HepG2 (cell line): ENCODE data around the gene LCP2. TPM values are rescaled to one million over a fixed set of nuclear protein-coding genes. Genes with fewer than 3 reads are reported as not detected.

Source experiments
- ATAC-seq: fragments of 200-7000 bp; cut with Tn5 transposase; 3 replicates; pipeline ENCODE4 v1.9.1; 2020; ENCODE audit warnings: mild to moderate bottlenecking, moderate library complexity
- BruUV-seq: library from RNA; stranded (reverse); fragments of 400-500 nt; replicated peaks from 2 replicates; lab custom pipeline; 2021; lab: Mats Ljungman, UMichigan
- CTCF ChIA-PET: fragments of 300-600 bp; formaldehyde crosslinking; extraction: SDS; loops from one replicate; lab custom pipeline; 2021; ENCODE audit warnings: low total read pairs, inconsistent platforms, low intra/inter-chr PET ratio; lab: Yijun Ruan, JAX
- POLR2A ChIA-PET: fragments of 350-600 bp; sonication (Branson Sonifier 250); formaldehyde crosslinking; loops from one replicate; lab custom pipeline; 2020; ENCODE audit warnings: antibody characterized with exemption, inconsistent platforms; lab: Yijun Ruan, JAX
- DNase-seq: peaks from one replicate; pipeline ENCODE4 v3.0.0-alpha.2; 2015; ENCODE audit warnings: low spot score
- FAIRE-seq: peaks from 3 replicates; lab custom pipeline; 2011; peaks lifted over from hg19 to GRCh38; lab: Jason Lieb, UNC
- H2AFZ ChIP-seq: one replicate; pipeline ENCODE4 v1.6.1; 2011; ENCODE audit warnings: low read length, inconsistent platforms
- H3K27ac ChIP-seq: fragments of 300-600 bp; 3 replicates; pipeline ENCODE4 v1.8.0; 2011; ENCODE audit warnings: mixed run types, mild to moderate bottlenecking, mixed read lengths, low read length, inconsistent platforms; ENCODE audit not compliant: insufficient read depth; ENCODE audit errors: extremely low read length
- H3K27me3 ChIP-seq, 2 experiments: fragments of 200-600 bp in 1 of 2; 2 replicates in 1 of 2; 3 replicates in 1 of 2; pipeline versions ENCODE4 v1.6.0 to v1.8.0; 2011; ENCODE audit warnings: low read length in 2 of 2, mild to moderate bottlenecking in 2 of 2, moderate library complexity in 2 of 2, inconsistent platforms in 1 of 2; ENCODE audit not compliant: insufficient read depth in 2 of 2, control insufficient read depth in 1 of 2
- H3K36me3 ChIP-seq, 2 experiments: fragments of 200-600 bp in 1 of 2; replicated peaks in 1 of 2; 2 replicates in 1 of 2; 3 replicates in 1 of 2; pipeline versions ENCODE4 v1.5.1 to v1.8.0; 2011; ENCODE audit warnings: low read length in 2 of 2, inconsistent platforms in 1 of 2; ENCODE audit not compliant: insufficient read depth in 2 of 2, control insufficient read depth in 1 of 2
- H3K4me1 ChIP-seq: 2 replicates; pipeline ENCODE4 v1.5.1; 2012; ENCODE audit warnings: low read length, inconsistent platforms; ENCODE audit not compliant: insufficient read depth
- H3K4me2 ChIP-seq: 2 replicates; pipeline ENCODE4 v1.6.0; 2011; ENCODE audit warnings: low read depth, low read length, inconsistent platforms
- H3K4me3 ChIP-seq, 3 experiments: fragments of 200-600 bp in 1 of 3; sonication (generic), shearing (Covaris generic) in 1 of 3; replicated peaks in 1 of 3; 2 replicates each; pipeline ENCODE4 v1.5.1; 2011 to 2016; ENCODE audit warnings: low read length in 3 of 3, inconsistent platforms in 2 of 3, low read depth in 2 of 3, mild to moderate bottlenecking in 2 of 3, control low read depth in 1 of 3, mixed read lengths in 1 of 3; ENCODE audit not compliant: insufficient read depth in 1 of 3
- H3K79me2 ChIP-seq: one replicate; pipeline ENCODE4 v1.6.1; 2011; ENCODE audit warnings: low read length, inconsistent platforms; ENCODE audit not compliant: insufficient read depth
- H3K9ac ChIP-seq: 2 replicates; pipeline ENCODE4 v1.6.0; 2011; ENCODE audit warnings: mild to moderate bottlenecking, low read depth, low read length, inconsistent platforms; ENCODE audit not compliant: insufficient read depth
- H3K9me3 ChIP-seq: 2 replicates; pipeline ENCODE4 v1.5.1; 2012; ENCODE audit warnings: mild to moderate bottlenecking, low read length
- H4K20me1 ChIP-seq: 2 replicates; pipeline ENCODE4 v1.6.0; 2011; ENCODE audit warnings: inconsistent platforms, mild to moderate bottlenecking, low read length, moderate library complexity; ENCODE audit not compliant: insufficient read depth
- EEA1 ChIP-seq: sonication (generic); formaldehyde crosslinking; IDR thresholded peaks from 2 replicates; pipeline ENCODE4 v1.5.1; 2020; ENCODE audit warnings: mild to moderate bottlenecking, missing genetic modification reagents, borderline replicate concordance
- FOXA1 ChIP-seq, 2 experiments: fragments of 450-650 bp in 1 of 2; sonication (generic) in 1 of 2; formaldehyde crosslinking in 1 of 2; IDR thresholded peaks; 2 replicates each; pipeline versions ENCODE4 v1.4.0 to v1.6.1; 2016 to 2020; ENCODE audit warnings: missing genetic modification reagents in 1 of 2
- FOXJ3 ChIP-seq: sonication (generic); formaldehyde crosslinking; IDR thresholded peaks from 2 replicates; pipeline ENCODE4 v1.4.0; 2020; ENCODE audit warnings: missing genetic modification reagents, mild to moderate bottlenecking, borderline replicate concordance
- GTF2F1 ChIP-seq: fragments of 150-350 bp; IDR thresholded peaks from 2 replicates; pipeline ENCODE4 v1.6.1; 2014; ENCODE audit warnings: low read length
- HMGA1 ChIP-seq: sonication (generic); formaldehyde crosslinking; conservative IDR thresholded peaks from 2 replicates; pipeline ENCODE4 v1.4.0; 2020; ENCODE audit warnings: missing genetic modification reagents
- HNRNPH1 ChIP-seq: fragments of 200-400 bp; formaldehyde crosslinking; optimal IDR thresholded peaks from 2 replicates; pipeline ENCODE3; 2017; ENCODE audit warnings: mild to moderate bottlenecking, low read depth, low read length
- JUNB ChIP-seq: sonication (generic); formaldehyde crosslinking; IDR thresholded peaks from 2 replicates; pipeline ENCODE4 v1.8.0; 2022; ENCODE audit warnings: missing genetic modification reagents, mild to moderate bottlenecking, borderline replicate concordance
- KLF13 ChIP-seq: sonication (generic); formaldehyde crosslinking; IDR thresholded peaks from 2 replicates; pipeline ENCODE4 v1.4.0; 2020; ENCODE audit warnings: mild to moderate bottlenecking, missing genetic modification reagents
- KMT2A ChIP-seq: sonication (generic); formaldehyde crosslinking; IDR thresholded peaks from 2 replicates; pipeline ENCODE4 v1.4.0; 2020; ENCODE audit warnings: missing genetic modification reagents
- MAFK ChIP-seq, 2 experiments: IDR thresholded peaks in 1 of 2; conservative IDR thresholded peaks in 1 of 2; 2 replicates each; pipeline ENCODE4 v1.6.1; 2011; ENCODE audit warnings: improper control_type of control experiment in 2 of 2, low read length in 2 of 2
- NFIB ChIP-seq: sonication (generic); formaldehyde crosslinking; IDR thresholded peaks from 2 replicates; pipeline ENCODE4 v1.9.0; 2021; ENCODE audit warnings: missing genetic modification reagents, mild to moderate bottlenecking, borderline replicate concordance
- PLRG1 ChIP-seq: fragments of 450-650 bp; conservative IDR thresholded peaks from 2 replicates; pipeline ENCODE4 v1.6.1; 2016
- SMAD9 ChIP-seq: sonication (generic); formaldehyde crosslinking; IDR thresholded peaks from 2 replicates; pipeline ENCODE4 v1.5.1; 2020; ENCODE audit warnings: mild to moderate bottlenecking, missing genetic modification reagents
- ZNF235 ChIP-seq: sonication (generic); formaldehyde crosslinking; IDR thresholded peaks from 2 replicates; pipeline ENCODE4 v1.8.1; 2023; ENCODE audit warnings: mild to moderate bottlenecking, missing genetic modification reagents, borderline replicate concordance
- ZNF256 ChIP-seq: sonication (generic); formaldehyde crosslinking; conservative IDR thresholded peaks from 2 replicates; pipeline ENCODE4 v1.4.0; 2020; ENCODE audit warnings: missing genetic modification reagents
- ZNF296 ChIP-seq: sonication (generic); formaldehyde crosslinking; conservative IDR thresholded peaks from 2 replicates; pipeline ENCODE4 v1.5.0; 2020; ENCODE audit warnings: mild to moderate bottlenecking, missing genetic modification reagents
- ZNF589 ChIP-seq: sonication (generic); formaldehyde crosslinking; conservative IDR thresholded peaks from 2 replicates; pipeline ENCODE4 v1.8.0; 2022; ENCODE audit warnings: mild to moderate bottlenecking, moderate library complexity, missing genetic modification reagents
- ZNF615 ChIP-seq: sonication (generic); formaldehyde crosslinking; IDR thresholded peaks from 2 replicates; pipeline ENCODE4 v1.5.0; 2020; ENCODE audit warnings: mild to moderate bottlenecking, missing genetic modification reagents, borderline replicate concordance
- ZNF660 ChIP-seq: sonication (generic); formaldehyde crosslinking; IDR thresholded peaks from 2 replicates; pipeline ENCODE4 v1.5.1; 2020; ENCODE audit warnings: mild to moderate bottlenecking, low read depth, missing genetic modification reagents, borderline replicate concordance
- WGBS: methylation state at CpG from one replicate; pipeline ENCODE4 v1.1.6; 2017; ENCODE audit warnings: low lambda C conversion rate; 5-methylcytosine and 5-hydroxymethylcytosine counted together
- in situ Hi-C: cut with HindIII; loops from 2 replicates; pipeline ENCODE4 v1.10.0; 2017; ENCODE audit warnings: low pct_unique_long_range_greater_than_20kb; ENCODE audit not compliant: extremely low pct_ligation_motif_present
- intact Hi-C: fragments of 100-400 bp; cut with micrococcal nuclease; formaldehyde crosslinking; loops from one replicate; pipeline ENCODE4 v1.10.0; 2022; ENCODE audit not compliant: unreplicated experiment
- polyA plus RNA-seq, 8 experiments: library from polyadenylated mRNA; depleted of rRNA in 3 of 8; stranded (reverse) in 7 of 8; unstranded in 1 of 8; fragments of >200 nt; fragmentation: Illumina TruSeq in 4 of 8; extraction: Trizol in 4 of 8; gene quantifications; 2 replicates each; pipeline versions ENCODE4 v1.2.1 to v1.2.3, GENCODE V29; 2011 to 2016; ENCODE audit warnings: low read depth in 4 of 8, missing spikeins in 1 of 8, mixed read lengths in 1 of 8; ENCODE audit not compliant: insufficient read depth in 1 of 8
- total RNA-seq, 5 experiments: library from RNA; depleted of rRNA; stranded (reverse); fragments of >200 nt; fragmentation: Illumina TruSeq; extraction: Trizol; gene quantifications; 2 replicates each; pipeline ENCODE4 v1.2.3, GENCODE V29; 2016; ENCODE audit warnings: low read depth in 1 of 5
- TF ChIP-seq, protein P1 (sequence below): sonication (generic); formaldehyde crosslinking; IDR thresholded peaks from 2 replicates; pipeline ENCODE4 v1.4.0; 2020; ENCODE audit warnings: missing genetic modification reagents, borderline replicate concordance
- TF ChIP-seq, protein P2 (sequence below): sonication (generic); formaldehyde crosslinking; IDR thresholded peaks from 2 replicates; pipeline ENCODE4 v1.4.0; 2020; ENCODE audit warnings: mild to moderate bottlenecking, missing genetic modification reagents

LCP2 gene
- total and polyA plus RNA-seq, 2 of the 13 experiments (the other 11 are each of a cell fraction or from before 2014, with no cell fraction given): not detected

DNA sequence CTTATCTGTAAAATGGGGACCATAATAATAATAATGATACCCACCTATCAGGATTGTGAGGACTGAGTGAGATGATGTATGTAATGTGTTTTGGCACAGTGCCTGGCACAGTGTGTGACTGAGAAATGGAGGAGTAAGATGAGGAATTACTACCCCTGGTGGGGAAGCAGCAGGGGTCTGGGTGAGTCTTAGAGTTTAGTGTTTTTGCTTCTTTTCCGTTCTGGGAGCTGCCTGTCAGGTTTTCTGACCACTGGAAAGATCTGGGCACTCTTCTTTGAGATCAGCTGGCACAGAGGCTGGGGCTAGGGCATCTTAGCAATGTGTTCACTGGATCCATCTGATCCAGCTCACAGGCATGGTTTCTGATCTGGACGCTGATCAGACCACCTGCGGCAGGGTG is 8.5 kb downstream of the LCP2 start (continued):
- TF ChIP-seq GTF2F1: no peak
- TF ChIP-seq KMT2A (CRISPR knock-in tag): no peak
- no peak for TF ChIP-seq FOXA1 (IDR thresholded peaks at IDR 0.05)
- no peak for TF ChIP-seq FOXA1 (CRISPR knock-in tag; IDR thresholded peaks at IDR 0.05)
- TF ChIP-seq ZNF256: no peak
- TF ChIP-seq ZNF660 (CRISPR knock-in tag): no peak
- TF ChIP-seq ZNF615 (CRISPR knock-in tag): no peak
- TF ChIP-seq, all 625 proteins: peak for 0

DNA sequence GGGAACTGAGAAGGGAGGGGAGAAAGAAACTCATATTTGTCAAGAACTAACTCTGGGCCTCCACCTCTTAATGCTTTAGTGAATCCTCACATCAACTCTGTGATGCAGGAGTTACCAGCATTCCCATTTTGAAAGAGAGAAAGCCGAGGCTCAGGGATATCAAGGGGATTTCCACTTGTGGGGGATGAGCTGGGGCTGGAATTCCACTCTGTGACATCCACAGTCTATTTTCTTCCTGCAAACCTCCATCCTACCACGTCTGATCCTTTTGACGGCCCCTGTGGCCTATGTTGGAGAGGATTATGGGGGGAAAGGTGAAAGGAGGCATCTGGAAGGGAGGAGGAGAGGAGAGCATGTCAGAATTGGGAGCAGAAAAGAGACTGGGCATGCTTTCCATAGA is 9.0 kb downstream of the LCP2 start:
- Histone ChIP-seq H4K20me1 (no peaks in the 10 kb centered on the region), H3K36me3 (no peaks in the 10 kb centered on the region), H3K9me3 (peaks cover 9% of the 10 kb centered on the region), H3K9ac (no peak overlapping the region), H3K4me1 (no peaks in the 10 kb centered on the region), H3K4me3 (no peak overlapping the region), H2AFZ (no peak overlapping the region), H3K79me2 (no peaks in the 10 kb centered on the region), H3K27ac (no peak overlapping the region), H3K27me3 (peaks cover 0 to 5% of the 10 kb centered on the region in 2 experiments; a peak in 2 of 5 replicates), H3K4me2 (no peak overlapping the region)
- POLR2A ChIA-PET: no interaction called here
- DNase-seq (no peak), FAIRE-seq (no peak), ATAC-seq (no peak)
- intact Hi-C loops (no loop called here), in situ Hi-C loops (no loop called here)
- BruUV-seq: no TSS peak
- 0% methylated on average over 3 of the region's 3 CpGs for WGBS
- CTCF ChIA-PET: no interaction called here
- no peak for TF ChIP-seq EEA1 (CRISPR knock-in tag)
- TF ChIP-seq, protein P1, sequence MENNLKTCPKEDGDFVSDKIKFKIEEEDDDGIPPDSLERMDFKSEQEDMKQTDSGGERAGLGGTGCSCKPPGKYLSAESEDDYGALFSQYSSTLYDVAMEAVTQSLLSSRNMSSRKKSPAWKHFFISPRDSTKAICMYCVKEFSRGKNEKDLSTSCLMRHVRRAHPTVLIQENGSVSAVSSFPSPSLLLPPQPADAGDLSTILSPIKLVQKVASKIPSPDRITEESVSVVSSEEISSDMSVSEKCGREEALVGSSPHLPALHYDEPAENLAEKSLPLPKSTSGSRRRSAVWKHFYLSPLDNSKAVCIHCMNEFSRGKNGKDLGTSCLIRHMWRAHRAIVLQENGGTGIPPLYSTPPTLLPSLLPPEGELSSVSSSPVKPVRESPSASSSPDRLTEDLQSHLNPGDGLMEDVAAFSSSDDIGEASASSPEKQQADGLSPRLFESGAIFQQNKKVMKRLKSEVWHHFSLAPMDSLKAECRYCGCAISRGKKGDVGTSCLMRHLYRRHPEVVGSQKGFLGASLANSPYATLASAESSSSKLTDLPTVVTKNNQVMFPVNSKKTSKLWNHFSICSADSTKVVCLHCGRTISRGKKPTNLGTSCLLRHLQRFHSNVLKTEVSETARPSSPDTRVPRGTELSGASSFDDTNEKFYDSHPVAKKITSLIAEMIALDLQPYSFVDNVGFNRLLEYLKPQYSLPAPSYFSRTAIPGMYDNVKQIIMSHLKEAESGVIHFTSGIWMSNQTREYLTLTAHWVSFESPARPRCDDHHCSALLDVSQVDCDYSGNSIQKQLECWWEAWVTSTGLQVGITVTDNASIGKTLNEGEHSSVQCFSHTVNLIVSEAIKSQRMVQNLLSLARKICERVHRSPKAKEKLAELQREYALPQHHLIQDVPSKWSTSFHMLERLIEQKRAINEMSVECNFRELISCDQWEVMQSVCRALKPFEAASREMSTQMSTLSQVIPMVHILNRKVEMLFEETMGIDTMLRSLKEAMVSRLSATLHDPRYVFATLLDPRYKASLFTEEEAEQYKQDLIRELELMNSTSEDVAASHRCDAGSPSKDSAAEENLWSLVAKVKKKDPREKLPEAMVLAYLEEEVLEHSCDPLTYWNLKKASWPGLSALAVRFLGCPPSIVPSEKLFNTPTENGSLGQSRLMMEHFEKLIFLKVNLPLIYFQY: no peak
- TF ChIP-seq NFIB (CRISPR knock-in tag): no peak
- TF ChIP-seq MAFK (conservative IDR thresholded peaks at IDR 0.05 in 1 of 2, IDR thresholded peaks at IDR 0.05 in 1 of 2; ENCODE audit: low read length in 2 of 2): no peak
- TF ChIP-seq ZNF235 (CRISPR knock-in tag): no peak
- no peak for TF ChIP-seq ZNF296 (CRISPR knock-in tag)
- TF ChIP-seq KLF13 (CRISPR knock-in tag): no peak
- TF ChIP-seq HNRNPH1: no peak
- TF ChIP-seq HMGA1: no peak
- no peak for TF ChIP-seq PLRG1
- TF ChIP-seq, protein P2, sequence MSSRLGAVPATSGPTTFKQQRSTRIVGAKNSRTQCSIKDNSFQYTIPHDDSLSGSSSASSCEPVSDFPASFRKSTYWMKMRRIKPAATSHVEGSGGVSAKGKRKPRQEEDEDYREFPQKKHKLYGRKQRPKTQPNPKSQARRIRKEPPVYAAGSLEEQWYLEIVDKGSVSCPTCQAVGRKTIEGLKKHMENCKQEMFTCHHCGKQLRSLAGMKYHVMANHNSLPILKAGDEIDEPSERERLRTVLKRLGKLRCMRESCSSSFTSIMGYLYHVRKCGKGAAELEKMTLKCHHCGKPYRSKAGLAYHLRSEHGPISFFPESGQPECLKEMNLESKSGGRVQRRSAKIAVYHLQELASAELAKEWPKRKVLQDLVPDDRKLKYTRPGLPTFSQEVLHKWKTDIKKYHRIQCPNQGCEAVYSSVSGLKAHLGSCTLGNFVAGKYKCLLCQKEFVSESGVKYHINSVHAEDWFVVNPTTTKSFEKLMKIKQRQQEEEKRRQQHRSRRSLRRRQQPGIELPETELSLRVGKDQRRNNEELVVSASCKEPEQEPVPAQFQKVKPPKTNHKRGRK (CRISPR knock-in tag): no peak
- TF ChIP-seq FOXJ3 (CRISPR knock-in tag): no peak
- TF ChIP-seq SMAD9 (CRISPR knock-in tag): no peak
- TF ChIP-seq JUNB (CRISPR knock-in tag): no peak
- no peak for TF ChIP-seq ZNF589 (CRISPR knock-in tag)
